ENCODE data around the gene YLPM1. TPM values are rescaled to one million over a fixed set of nuclear protein-coding genes. Genes with fewer than 3 reads are reported as not detected.
A peak's percentile ranks its signal among the peaks of the same experiment; 100 is the strongest.

YLPM1 gene
- total RNA-seq, 1 donor from 2014 or later, result 70.4 TPM

GRCh38 chr14:74875941-74876913, 113.1 kb downstream of the YLPM1 start, which contains the start of gene PROX2:
PROX2 (minus strand) TSS chr14:74876145; CDS start chr14:74863834, 12,311 bp downstream.
- Mint-ChIP-seq H3K36me3 (ENCODE audit: low read depth) (no peaks in the 10 kb centered on the region), H3K27ac (peak within 1 kb of the TSS; percentile 42), H3K9me3 (no peaks in the 10 kb centered on the region), H3K4me1 (ENCODE audit: low read depth) (peaks cover 23% of the 10 kb centered on the region), H3K4me3 (no peak within 1 kb of the TSS), H3K27me3 (ENCODE audit: insufficient read depth) (peaks cover 2% of the 10 kb centered on the region)
- DNase-seq (ENCODE audit: low spot score), result no peak
- intact Hi-C loops (cut with micrococcal nuclease), result no loop called here

DNA sequence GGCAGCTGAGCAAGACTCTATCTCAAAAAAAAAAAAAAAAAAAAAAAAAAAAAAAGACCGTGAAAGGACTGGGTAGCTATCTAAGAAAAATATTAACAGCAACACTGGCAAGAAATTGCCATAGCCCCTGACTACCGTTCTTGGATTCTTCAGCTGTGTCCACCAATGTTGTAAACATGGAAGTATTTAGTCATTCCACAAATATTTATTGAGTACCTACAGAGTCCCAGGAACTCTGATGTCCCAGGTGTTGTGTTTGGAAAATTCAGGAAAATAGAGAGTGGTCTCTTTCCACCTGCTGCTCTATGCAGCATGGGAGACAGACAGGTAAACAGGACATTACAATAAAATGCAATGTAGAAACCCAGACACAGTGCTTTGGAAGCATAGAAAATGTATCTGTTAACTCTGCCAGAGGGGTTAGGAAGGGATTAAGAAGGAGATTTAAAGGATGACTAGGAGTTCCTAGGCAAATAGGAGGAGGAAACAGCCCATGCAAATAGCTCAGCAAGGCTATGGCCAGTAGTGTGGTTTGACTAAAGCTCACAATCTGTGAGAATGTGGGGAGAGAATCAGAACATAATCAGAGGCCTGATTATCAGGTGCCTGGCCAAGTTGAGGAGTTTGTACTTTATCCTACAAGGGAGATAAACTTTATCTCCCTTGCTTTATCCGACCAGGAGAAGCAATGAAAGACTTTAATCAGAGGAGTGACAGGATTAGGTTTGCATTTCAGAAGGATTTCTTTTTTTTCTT, 116.5 kb downstream of the YLPM1 start:
- peaks cover 49% of the 10 kb centered on the region for H3K4me1 Mint-ChIP-seq (ENCODE audit: low read depth)
- H3K4me3 Mint-ChIP-seq, result peak overlapping the region; percentile 56
- DNase-seq (ENCODE audit: low spot score), result no peak
- peak overlapping the region; percentile 58 for H3K27ac Mint-ChIP-seq
- H3K36me3 Mint-ChIP-seq (ENCODE audit: low read depth), result peaks cover 20% of the 10 kb centered on the region
- intact Hi-C loops (cut with micrococcal nuclease), result loop anchor here (2.0 to 10.0 kb wide), 5 partner anchors 39 to 577 kb away; partner anchors contain the start of genes ABCD4, ACYP1, AREL1 and FCF1
- no peaks in the 10 kb centered on the region for H3K27me3 Mint-ChIP-seq (ENCODE audit: insufficient read depth)
- H3K9me3 Mint-ChIP-seq, result no peaks in the 10 kb centered on the region

- peak; percentile 84 for DNase-seq (ENCODE audit: low spot score)
- H3K4me1 Mint-ChIP-seq (ENCODE audit: low read depth), result peaks cover 54% of the 10 kb centered on the region
- H3K27ac Mint-ChIP-seq, result peak within 1 kb of the TSS; percentile 99
- intact Hi-C loops (cut with micrococcal nuclease), result loop anchor here (1.0 to 10.0 kb wide), 11 partner anchors 20 to 579 kb away; partner anchors contain the start of genes ABCD4, ACYP1, AREL1 and EIF2B2
- H3K36me3 Mint-ChIP-seq (ENCODE audit: low read depth), result peaks cover 34% of the 10 kb centered on the region
- H3K9me3 Mint-ChIP-seq, result no peaks in the 10 kb centered on the region
- H3K4me3 Mint-ChIP-seq, result peak within 1 kb of the TSS; percentile 100
- no peaks in the 10 kb centered on the region for H3K27me3 Mint-ChIP-seq (ENCODE audit: insufficient read depth)
These were observed 118.5 kb downstream of the YLPM1 start, which contains the start of gene DLST for GRCh38 chr14:74881431-74882102. DLST (plus strand) TSS chr14:74881916; CDS start chr14:74881954, 38 bp downstream.

- intact Hi-C loops (cut with micrococcal nuclease), result loop anchor here (1.0 to 10.0 kb wide), 5 partner anchors 21 to 580 kb away; partner anchors contain the start of genes ABCD4, ACYP1, AREL1 and FCF1
- Mint-ChIP-seq H3K4me3 (peak overlapping the region; percentile 100), H3K9me3 (no peaks in the 10 kb centered on the region), H3K36me3 (ENCODE audit: low read depth) (peaks cover 34% of the 10 kb centered on the region), H3K27me3 (ENCODE audit: insufficient read depth) (no peaks in the 10 kb centered on the region), H3K27ac (peak overlapping the region; percentile 99), H3K4me1 (ENCODE audit: low read depth) (peaks cover 52% of the 10 kb centered on the region)
- peak; percentile 40 for DNase-seq (ENCODE audit: low spot score)
These were observed 119.2 kb downstream of the YLPM1 start for GRCh38 chr14:74882103-74882920.

Other genes starting within 250 kb of the YLPM1 start
- gene LTBP2, start 151.1 kb upstream of the YLPM1 start, total RNA-seq, result 0.05 and 0.24 TPM in 2 replicates
- gene AREL1, start 50.2 kb upstream of the YLPM1 start, total RNA-seq, result 45.8 and 50.2 TPM in 2 replicates
- 64.5 and 68.2 TPM in 2 replicates for gene FCF1, start 50.2 kb upstream of the YLPM1 start, total RNA-seq
- gene PROX2, start 112.8 kb downstream of the YLPM1 start, total RNA-seq, result not detected in 2 replicates
- 98.9 and 107 TPM in 2 replicates for gene DLST, start 118.6 kb downstream of the YLPM1 start, total RNA-seq
- 10.8 and 11.6 TPM in 2 replicates for gene RPS6KL1, start 159.9 kb downstream of the YLPM1 start, total RNA-seq
- 0.22 and 0.41 TPM in 2 replicates for gene PGF, start 192.3 kb downstream of the YLPM1 start, total RNA-seq
- gene EIF2B2, start 239.6 kb downstream of the YLPM1 start, total RNA-seq, result 52.8 and 54.3 TPM in 2 replicates